GM12872 (cell line): ENCODE data around the gene PDE4B.

Source experiments
- TF ChIP-seq, protein P1 (sequence below): IDR thresholded peaks from 3 replicates; pipeline ENCODE4 v1.5.1; 2011; ENCODE audit warnings: low read depth, mild to moderate bottlenecking, low read length, moderate library complexity; ENCODE audit not compliant: insufficient read depth

Gene PDE4B

GRCh38 chr1:66217021-66217420 is 424.3 kb downstream of the PDE4B start:
- TF ChIP-seq, protein P1, sequence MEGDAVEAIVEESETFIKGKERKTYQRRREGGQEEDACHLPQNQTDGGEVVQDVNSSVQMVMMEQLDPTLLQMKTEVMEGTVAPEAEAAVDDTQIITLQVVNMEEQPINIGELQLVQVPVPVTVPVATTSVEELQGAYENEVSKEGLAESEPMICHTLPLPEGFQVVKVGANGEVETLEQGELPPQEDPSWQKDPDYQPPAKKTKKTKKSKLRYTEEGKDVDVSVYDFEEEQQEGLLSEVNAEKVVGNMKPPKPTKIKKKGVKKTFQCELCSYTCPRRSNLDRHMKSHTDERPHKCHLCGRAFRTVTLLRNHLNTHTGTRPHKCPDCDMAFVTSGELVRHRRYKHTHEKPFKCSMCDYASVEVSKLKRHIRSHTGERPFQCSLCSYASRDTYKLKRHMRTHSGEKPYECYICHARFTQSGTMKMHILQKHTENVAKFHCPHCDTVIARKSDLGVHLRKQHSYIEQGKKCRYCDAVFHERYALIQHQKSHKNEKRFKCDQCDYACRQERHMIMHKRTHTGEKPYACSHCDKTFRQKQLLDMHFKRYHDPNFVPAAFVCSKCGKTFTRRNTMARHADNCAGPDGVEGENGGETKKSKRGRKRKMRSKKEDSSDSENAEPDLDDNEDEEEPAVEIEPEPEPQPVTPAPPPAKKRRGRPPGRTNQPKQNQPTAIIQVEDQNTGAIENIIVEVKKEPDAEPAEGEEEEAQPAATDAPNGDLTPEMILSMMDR = no peak

DNA sequence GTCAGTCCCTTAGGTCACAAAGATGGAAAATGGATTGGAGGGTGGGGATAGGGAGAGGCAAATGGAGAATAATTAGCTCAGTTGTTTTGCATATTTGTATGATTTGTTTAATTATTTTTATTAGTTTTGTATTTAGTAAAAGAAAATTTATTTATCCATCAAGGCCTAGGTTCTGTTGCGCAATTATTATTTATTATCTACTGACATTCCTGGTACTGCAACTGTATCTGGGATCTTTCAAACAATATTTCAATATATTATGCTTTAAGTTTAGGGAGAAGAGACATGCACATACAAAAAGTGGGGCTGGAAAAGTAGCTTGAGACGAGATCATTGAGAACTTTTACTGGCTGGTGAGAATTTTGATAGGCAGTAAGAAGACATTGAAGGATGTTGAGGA is 424.9 kb downstream of the PDE4B start:
- TF ChIP-seq, protein P1 = no peak

GRCh38 chr1:66220477-66220876 is 427.8 kb downstream of the PDE4B start:
- TF ChIP-seq, protein P1 = no peak

GRCh38 chr1:66223681-66224080 is 431.0 kb downstream of the PDE4B start:
- TF ChIP-seq, protein P1 = no peak

DNA sequence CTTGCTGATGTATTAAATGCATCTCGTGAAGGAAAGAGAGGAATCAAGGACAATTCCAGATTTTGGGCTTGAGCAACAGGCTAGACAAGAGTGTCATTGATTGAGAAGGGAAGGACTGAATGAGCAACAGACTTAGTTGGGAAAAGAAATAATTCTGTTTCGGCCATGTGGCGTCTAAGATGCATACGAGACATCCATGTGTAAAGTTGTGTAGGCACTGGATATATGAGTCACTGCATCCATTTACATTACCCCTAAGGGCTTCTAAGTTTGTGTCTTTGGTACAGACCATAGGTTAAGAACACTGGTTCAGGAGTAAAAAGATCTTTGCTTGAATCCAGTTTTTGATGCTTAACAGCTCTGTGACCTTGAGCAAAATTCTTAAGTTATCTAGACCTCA is 434.3 kb downstream of the PDE4B start:
- TF ChIP-seq, protein P1 = no peak

- TF ChIP-seq, protein P1 = no peak
Observed at GRCh38 chr1:66227966-66228365, 435.3 kb downstream of the PDE4B start.

- TF ChIP-seq, protein P1 = no peak
Observed at GRCh38 chr1:66231217-66231616, 438.5 kb downstream of the PDE4B start.
